Activated CD4-positive, alpha-beta T cell treated with anti-CD3 and anti-CD28 coated beads, Interleukin-10, Interleukin-2, amounts not matched to agents 100 ng/mL and 50 ng/mL, durations not matched to agents 16 hours and 8 hours (primary cell): ENCODE results near the gene KRT86.
"Not testable (repeated sequence)": the region's sequence is repeated elsewhere in the genome, so short reads cannot be mapped to it uniquely, and the experiment has no call there.

Experiments
- DNase-seq: peaks from one replicate; pipeline ENCODE4 v3.0.0-alpha.2; 2020

KRT86 gene

GRCh38 chr12:52342781-52343490, 68.5 kb downstream of the KRT86 start:
- DNase-seq, result no peak

- DNase-seq, result no peak
Measured at GRCh38 chr12:52343550-52343949, 69.1 kb downstream of the KRT86 start.

DNA sequence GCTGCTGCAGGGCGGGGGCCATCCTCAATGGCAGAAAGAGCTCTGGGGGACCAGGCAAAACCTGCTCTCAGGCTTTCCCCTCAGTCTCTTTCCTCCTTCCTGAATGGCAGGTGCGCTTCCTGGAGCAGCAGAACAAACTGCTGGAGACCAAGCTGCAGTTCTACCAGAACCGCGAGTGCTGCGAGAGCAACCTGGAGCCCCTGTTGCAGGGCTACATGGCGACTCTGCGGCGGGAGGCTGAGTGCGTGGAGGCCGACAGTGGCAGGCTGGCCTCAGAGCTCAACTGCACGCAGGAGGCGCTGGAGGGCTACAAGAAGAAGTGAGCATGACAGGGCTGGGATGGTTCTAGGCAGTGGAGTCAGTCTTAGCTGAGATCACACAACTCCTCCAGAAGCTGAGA, 69.7 kb downstream of the KRT86 start:
- DNase-seq, result no peak

DNA sequence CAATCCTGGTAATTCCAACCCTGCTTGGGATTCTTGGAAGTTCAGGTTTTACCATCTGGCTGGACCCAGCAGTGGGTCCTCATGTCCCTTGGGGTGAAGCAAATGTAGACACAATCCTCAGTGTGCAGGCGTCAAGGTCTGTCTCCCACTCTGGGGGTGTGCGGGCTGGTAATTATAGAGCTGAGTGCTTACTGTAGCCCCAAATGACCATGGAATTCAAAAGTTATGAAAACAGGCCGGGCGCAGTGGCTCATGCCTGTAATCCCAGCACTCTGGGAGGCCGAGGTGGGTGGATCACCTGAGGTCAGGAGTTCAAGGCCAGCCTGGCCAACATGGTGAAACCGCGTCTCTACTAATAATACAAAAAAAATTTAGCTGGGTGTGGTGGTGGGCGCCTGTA, 70.6 kb downstream of the KRT86 start:
- not testable (repeated sequence) for DNase-seq

DNA sequence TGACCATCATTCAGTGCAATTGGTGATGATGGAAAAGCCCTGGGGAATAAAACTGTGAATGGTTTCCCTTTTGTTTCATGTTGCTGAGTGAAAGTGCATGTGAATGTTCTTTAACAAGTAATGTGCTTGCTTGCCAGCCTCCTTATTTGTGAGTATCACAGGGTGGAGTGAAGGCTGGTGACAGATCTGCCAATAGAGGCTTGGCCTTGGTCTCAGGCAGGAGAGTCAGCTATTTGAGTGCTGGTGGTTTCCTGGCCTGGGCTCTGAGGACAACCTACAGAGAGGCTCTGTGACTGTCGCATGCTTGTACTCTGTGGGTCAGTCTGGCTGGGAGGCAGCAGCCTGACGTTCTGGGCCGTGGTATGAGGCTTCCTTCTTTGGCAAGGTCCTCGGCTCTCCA, 72.1 kb downstream of the KRT86 start:
- DNase-seq, result no peak

DNA sequence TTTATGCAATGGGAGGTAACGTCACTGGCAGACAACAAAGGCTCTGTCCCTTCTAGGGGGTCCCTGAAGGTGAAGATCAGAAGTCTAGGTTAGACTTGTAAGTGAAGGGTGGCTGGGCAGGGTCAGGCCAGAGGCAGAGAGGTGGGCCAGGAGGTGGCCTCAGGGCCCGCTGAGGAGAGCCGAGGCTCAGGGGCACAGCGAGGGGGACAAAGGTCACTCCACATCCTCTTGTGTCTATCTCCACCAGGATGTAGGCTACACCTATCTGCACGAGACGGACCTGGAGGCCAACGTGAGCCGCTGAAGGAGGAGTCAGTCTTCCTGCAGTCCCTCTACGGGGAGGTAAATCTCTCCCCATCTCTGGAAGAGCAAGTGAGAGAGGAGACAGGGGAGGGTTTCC, 72.6 kb downstream of the KRT86 start:
- no peak for DNase-seq

DNA sequence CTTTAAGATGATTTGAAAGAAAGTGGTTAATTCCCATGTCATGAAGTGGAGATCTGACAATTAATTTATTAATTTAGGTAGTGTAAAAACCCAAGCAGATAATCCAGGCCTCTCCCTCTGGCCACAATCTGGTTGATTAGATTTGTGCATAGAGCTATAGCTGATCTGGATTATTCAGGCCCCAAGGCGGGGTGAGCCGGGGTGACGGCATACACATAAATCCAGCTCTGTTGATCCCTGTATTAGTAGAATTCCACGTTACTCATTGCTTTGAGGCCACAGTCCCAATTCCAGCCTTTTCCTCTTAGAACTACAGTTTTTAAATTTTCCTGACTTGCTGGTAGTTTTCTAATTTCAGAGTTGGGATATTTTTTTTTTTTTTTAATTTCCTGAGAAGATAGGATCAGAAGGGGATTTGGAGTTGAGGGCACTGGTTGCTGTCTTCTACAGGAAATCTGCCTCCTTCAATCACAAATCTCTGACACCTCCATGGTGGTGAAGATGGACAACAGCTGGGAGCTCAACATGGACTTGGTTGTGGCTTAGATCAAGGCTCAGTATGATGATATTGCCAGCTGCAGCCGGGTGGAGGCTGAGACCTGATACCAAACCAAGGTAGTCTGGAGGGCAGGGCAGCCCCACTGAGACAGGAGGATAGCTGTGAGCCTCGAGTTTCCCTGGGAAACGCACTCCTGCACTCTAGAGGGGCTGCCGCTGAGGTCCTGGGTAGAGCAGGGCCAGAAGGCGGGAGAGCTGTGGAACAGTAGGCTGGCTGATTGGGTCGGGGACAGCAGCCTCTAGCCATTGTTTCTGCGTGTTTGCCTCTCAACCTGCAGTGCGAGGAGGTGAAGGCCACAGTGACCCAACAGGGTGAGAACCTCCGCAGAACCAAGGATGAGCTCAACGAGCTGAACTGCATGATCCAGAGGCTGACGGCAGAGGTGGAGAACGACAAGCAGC, 73.4 kb downstream of the KRT86 start:
- no peak for DNase-seq

- no peak for DNase-seq
Measured at GRCh38 chr12:52349196-52349595, 74.8 kb downstream of the KRT86 start.

DNA sequence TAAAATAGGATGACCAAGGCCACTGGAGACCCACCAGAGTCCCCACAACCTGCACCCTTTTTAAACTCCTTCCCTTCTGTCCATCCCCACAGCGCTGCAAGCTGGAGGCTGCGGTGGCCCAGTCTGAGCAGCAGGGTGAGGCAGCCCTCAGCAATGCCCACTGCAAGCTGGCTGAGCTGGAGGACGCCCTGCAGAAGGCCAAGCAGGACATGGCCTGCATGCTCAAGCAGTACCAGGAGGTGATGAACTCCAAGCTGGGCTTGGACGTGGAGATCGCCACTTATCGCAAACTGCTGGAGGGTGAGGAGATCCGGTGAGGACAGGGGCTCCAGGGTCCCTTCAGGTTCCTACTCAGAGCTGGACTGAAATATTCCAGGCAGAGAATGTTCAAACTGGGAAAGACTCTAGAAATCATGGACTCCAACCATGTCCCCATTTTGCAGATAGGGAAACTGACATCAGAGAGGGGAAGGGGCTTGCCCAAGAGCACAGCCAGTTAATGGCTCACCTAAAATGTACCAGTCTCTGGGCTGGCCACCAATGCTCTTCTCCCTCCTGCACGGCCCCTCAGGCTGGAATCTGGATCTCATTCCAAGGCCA, 75.7 kb downstream of the KRT86 start:
- DNase-seq, result no peak

- DNase-seq, result no peak
Measured at GRCh38 chr12:52350786-52351185, 76.3 kb downstream of the KRT86 start.

DNA sequence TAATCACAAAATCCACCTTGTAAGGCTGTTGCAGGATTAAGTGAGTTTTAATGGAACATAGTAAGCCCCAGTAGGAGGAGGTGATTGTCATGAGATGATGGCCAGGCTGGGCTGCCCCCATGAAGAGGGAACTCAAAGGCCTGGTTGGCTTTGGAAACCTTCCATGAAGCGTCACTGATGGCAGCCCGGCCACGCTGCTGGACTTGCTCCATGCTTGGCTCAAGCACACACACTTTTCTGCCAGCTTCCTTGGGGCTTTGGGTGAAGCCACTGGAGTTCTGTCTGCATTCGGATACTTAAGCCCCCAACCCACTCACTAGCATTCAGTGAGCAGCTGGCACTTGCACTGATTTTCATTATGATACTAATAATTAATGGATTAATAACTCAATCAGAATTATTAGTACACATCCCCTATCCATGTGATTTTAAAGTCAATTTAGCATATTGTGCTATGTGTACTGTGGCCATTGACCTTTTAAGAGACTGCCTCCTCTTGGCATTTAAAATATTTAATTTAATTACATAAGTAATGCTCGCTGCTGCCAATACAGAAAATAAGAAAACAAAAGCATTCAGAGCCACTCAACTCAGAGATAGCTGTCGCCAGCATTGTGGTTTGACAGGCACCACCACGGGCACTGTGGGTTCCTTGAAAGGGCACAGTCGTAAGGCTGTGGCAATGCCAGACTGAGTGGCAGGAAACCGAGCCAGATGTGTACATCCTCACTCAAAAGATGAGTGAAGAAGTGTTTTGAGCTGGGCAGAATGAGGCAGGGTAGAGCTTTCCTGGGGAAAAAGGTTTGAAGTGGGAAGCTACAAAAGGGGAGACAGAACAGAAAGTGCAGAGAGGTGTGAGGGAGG, 77.0 kb downstream of the KRT86 start:
- DNase-seq, result peak; percentile 52

GRCh38 chr12:52352951-52353350, 78.5 kb downstream of the KRT86 start:
- no peak for DNase-seq

- DNase-seq, result no peak
Measured at GRCh38 chr12:52353766-52354165, 79.3 kb downstream of the KRT86 start.

DNA sequence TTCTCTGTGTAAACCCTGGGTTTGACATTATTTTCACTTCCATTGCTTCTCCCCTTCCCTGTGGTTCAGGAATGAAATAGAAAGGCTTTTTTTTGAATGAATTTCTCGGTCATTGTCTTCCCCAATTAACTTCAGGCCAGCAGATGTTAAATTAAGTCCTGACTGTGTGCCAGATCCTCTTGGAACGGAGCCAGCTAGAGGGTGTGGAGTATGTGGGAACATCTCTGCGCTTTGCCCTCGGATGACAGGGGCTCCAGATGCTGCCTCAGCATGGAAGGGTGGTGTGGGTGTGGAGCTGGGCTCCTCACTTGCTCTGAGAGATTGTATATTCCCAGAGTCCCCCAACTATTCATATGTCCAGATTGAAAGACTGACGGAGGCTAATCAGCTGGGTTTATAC, 79.8 kb downstream of the KRT86 start:
- DNase-seq, result no peak

DNA sequence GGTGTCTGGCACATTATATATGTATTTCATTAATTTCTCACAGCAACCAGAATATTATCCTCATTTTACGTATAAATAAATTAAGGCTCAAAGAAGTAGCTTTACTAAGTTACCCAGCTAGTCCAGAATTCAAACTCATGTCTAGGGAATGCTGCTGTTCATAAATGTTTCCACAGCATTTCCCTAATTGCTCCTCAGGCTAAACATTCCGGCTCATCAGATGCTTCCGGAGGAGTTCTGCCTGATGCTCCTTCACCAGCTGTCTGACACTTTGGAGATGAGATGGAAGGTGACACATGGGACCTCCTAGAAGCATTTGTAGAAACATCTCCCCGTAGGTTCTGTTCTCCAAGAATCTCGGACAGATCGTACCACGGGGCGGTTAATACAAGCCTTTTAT, 80.7 kb downstream of the KRT86 start:
- DNase-seq, result no peak

GRCh38 chr12:52356031-52356761, 81.8 kb downstream of the KRT86 start:
- no peak for DNase-seq

DNA sequence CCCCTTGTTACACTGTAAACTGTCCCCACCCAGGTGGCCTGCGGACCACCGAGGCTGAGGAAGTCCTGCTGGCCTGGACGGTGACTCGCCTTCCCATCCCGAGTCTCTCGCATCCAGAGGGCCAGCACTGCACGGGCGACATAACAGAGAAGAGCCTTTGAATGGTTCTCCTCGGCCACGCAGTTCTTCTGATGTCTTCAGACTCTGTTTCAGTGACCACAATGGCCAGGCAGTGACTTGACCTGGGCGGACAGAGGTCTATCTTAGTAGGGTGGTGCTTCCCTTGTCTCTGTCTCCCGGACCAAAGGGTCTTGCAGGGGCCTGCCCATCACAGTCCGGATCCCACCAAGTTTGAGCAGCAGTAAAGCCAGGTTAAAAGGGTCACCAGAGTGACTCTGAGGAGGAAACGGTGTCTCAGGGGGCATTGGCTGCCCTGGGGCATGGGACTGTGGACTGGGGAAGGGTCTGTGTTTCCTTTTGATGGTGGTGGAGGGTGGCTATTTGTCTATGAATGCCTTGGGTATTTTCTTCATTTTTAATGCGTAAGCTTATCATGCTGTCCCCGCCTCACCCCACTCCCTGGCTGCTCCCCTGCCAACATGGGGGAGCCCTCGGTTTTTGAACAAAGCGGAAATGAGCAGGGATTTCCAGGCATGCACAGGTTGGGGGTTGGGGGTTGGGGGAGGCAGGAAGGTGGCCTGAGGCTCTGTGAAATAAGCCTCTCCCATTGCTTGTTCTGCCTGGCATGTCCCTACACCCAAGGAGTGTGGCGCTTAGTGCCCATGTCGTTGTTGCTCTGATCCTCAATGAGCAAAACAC, 82.5 kb downstream of the KRT86 start:
- DNase-seq, result no peak
